Suprapubic skin (tissue), 4 donors: ENCODE measurements around the gene MB21D2.

Source experiments
- CTCF ChIP-seq, 2 donors: fragments of 200-600 bp in 1 of 2; fragments of 450-650 bp in 1 of 2; sonication (generic) in 1 of 2; IDR thresholded peaks; one replicate each; pipeline ENCODE4 v1.5.1; 2016 to 2019; ENCODE audit warnings: antibody characterized with exemption in 2 of 2, mild to moderate bottlenecking in 1 of 2, moderate library complexity in 1 of 2
- EP300 ChIP-seq: sonication (generic); formaldehyde crosslinking; IDR thresholded peaks from one replicate; pipeline ENCODE4 v1.6.1; 2017; ENCODE audit warnings: antibody characterized with exemption
- POLR2A ChIP-seq, 2 donors: fragments of 450-650 bp; IDR thresholded peaks; one replicate each; pipeline ENCODE4 v1.6.1; 2017; ENCODE audit warnings: antibody characterized with exemption in 2 of 2, mild to moderate bottlenecking in 2 of 2, moderate library complexity in 2 of 2
- POLR2AphosphoS5 ChIP-seq, 3 donors: sonication (generic); formaldehyde crosslinking; IDR thresholded peaks; one replicate each; pipeline ENCODE4 v1.6.1; 2017; ENCODE audit warnings: antibody characterized with exemption in 3 of 3

GRCh38 chr3:192827863-192828594 lies 89.6 kb downstream of the MB21D2 start:
- TF ChIP-seq EP300, result no peak
- no peak for TF ChIP-seq CTCF (IDR thresholded peaks at IDR 0.05)
- TF ChIP-seq POLR2A (IDR thresholded peaks at IDR 0.05), result no peak
- TF ChIP-seq POLR2AphosphoS5 (IDR thresholded peaks at IDR 0.05), result no peak
